Upper lobe of left lung (tissue), 4 donors: Measurements from ENCODE around the gene KIF26B.

Experiments
- EP300 ChIP-seq, 4 donors: sonication (generic); formaldehyde crosslinking; IDR thresholded peaks; one replicate each; pipeline ENCODE4 v1.5.1; 2017; ENCODE audit warnings: antibody characterized with exemption in 4 of 4, control low read depth in 2 of 4
- TF ChIP-seq, protein P1 (sequence below), 6 experiments: fragments of 450-650 bp in 4 of 6; fragments of 200-600 bp in 2 of 6; sonication (generic) in 2 of 6; IDR thresholded peaks; one replicate each; pipeline ENCODE4 v1.5.1; 2016 to 2019; ENCODE audit warnings: antibody characterized with exemption in 6 of 6

GRCh38 chr1:245528258-245528635 is 373.5 kb downstream of the KIF26B start:
- TF ChIP-seq, protein P1, sequence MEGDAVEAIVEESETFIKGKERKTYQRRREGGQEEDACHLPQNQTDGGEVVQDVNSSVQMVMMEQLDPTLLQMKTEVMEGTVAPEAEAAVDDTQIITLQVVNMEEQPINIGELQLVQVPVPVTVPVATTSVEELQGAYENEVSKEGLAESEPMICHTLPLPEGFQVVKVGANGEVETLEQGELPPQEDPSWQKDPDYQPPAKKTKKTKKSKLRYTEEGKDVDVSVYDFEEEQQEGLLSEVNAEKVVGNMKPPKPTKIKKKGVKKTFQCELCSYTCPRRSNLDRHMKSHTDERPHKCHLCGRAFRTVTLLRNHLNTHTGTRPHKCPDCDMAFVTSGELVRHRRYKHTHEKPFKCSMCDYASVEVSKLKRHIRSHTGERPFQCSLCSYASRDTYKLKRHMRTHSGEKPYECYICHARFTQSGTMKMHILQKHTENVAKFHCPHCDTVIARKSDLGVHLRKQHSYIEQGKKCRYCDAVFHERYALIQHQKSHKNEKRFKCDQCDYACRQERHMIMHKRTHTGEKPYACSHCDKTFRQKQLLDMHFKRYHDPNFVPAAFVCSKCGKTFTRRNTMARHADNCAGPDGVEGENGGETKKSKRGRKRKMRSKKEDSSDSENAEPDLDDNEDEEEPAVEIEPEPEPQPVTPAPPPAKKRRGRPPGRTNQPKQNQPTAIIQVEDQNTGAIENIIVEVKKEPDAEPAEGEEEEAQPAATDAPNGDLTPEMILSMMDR (IDR thresholded peaks at IDR 0.05), result no peak
- no peak for TF ChIP-seq EP300 (IDR thresholded peaks at IDR 0.05)
